ENCODE results near the gene CCDC85C.

CCDC85C gene

DNA sequence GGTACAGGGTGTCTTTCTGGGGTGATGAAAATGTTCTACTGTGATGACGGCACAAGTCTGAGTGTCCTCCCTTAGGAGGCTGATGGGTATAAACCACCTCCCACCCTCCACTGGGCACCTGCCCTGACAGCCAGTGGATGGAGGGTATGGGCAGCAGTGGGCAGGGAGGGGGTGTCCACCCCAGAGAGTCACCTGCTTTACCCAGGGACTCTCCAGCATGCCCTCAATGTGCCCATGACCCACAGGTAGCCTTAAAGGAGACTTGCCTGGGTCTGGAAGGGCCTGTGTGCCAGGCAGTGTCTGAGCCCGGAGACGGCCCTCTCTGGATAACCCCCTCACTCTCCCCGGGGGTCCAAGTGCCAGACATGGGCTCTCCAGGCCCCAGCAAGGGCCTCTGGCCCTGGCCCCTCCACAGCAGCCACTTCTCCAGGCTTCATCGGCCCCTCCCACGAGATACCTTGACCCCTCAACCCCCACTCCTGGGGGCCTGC, 84.0 kb downstream of the CCDC85C start:
- DNase-seq: no peak

DNA sequence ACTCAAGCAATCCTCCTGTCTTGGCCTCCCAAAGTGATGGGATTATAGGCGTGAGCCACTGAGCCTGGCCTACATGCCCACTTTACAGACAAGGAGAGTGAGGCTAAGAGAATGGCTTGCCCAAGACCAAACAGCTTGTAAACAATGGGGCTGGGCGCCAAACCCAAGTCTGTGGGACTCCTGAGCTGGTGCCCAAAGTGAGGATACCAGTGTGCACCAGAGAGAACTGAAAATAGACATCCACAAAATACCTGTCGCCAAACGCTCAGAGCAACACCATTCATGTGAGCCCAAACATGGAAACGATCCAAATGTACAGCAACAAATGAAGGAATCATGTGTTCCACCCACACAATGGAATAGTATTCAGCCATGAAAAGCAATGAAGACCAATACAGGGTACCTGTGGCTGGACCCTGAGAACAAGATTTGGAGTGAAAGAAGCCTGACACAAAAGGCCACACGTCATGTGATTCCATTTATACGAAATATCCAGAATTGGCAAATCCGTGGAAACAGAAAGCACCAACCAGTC, 84.6 kb downstream of the CCDC85C start:
- DNase-seq: no peak

DNA sequence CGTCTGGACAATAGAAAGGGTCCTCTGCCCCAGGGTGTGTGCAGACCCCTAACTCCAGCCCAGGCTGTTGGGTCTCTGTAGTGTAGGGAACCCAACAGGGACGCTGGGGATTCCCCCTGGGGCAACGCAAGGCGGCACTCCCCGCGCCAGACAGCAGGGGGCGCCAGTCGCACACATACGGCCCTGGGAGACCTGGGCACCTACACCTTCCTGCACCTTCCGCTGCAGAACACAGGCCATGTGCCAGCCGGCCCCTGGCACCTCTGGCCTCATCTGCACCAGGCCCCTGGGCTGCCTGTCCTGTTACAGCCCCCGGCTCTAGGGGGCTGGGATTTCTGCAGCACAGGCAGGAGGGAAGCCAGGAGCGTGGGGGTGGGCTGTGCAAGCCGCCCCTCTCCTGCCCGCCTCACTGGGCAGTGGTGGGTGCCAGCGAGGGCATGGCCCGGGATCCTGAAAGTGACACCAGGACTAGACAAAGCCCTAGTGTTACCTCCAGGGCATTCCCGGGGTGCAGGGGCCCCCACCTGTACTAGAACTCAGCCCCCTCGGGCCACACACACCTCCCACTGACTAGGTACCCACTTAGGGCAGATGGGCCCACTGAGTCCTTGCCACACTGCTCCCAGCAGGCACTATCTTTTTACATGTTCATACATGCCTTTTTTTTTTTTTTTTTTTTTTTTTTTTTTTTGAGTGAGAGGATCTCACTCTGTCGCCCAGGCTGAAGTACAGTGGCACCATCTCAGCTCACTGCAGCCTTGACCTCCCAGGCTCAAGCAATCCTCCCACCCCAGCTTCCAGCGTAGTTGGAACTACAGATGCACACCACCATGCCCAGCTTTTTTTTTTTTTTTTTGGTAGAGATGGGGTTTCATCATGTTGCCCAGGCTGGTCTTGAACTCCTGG, 85.3 kb downstream of the CCDC85C start:
- DNase-seq: peak; percentile 23 to 39

DNA sequence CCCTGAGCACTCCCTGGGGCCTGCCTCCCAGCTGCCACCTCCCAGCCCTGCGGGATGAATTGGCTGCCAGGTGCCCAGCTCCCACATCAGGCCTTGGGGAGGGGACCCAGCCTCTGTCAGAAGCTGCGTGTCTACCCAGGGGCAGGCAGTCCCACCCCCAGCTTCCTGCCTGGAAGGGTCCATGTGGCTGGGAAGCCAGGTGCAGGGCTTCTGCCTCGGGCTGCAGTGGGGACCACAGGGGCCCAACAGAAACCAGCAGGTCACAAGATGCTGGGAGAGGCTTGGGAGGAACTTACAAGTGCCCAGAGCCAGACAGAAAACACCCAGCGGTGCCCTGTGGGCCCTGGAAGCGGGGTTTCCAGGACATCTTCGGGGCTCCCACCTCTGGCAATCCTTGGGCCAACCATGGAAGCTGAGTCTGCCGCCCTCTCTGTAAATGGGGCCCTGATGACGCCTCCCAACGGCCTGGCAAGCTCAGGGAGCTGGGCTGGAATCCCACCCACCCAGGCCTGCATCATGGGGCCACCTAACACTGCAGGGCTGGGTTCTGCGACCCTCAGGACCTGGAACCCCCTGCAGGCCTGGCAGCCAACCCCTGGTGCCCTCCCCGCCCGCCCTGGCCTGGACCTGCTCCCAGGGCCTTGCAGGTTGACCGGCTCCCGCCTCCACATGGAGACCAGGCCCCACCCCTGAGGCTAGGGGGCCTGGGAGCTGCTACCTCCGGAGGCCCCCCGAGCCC, 86.2 kb downstream of the CCDC85C start:
- no peak for DNase-seq

DNA sequence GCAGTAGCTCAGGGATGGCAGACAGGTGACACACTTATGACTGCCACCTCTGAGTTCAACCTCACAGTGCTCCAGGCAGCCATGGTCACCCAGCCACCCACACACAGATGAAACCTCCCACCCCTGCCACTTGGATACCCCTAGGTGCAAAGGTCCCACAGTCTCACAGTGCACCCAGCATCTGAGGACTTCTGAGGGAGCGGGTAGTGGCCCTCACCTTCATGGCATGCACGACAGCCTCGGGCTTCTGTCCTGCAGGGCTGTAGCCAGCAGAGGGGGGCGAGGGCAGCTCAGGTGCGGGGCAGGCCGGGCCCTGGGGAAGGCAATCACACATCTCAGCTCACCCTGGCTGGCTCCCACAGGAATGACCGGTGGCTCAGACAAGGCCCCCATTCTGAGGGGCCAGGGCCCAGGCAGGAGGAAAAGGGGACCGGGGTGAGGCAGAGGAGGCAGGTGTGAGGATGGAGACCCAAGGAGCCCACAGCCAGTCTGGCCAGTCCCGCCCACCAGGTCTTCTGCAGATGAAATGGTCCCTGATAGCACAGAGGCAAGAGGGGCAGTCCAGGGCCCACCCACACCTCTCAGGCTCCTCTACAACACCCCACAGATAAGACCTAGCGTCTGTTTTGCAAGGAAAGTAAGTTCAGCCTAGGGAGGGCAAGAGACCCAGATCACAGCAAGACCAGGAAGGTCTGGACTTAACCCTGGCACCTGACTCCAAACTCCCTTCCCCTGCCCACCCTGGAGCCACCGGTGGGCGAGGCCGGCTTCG, 87.0 kb downstream of the CCDC85C start:
- DNase-seq: no peak

DNA sequence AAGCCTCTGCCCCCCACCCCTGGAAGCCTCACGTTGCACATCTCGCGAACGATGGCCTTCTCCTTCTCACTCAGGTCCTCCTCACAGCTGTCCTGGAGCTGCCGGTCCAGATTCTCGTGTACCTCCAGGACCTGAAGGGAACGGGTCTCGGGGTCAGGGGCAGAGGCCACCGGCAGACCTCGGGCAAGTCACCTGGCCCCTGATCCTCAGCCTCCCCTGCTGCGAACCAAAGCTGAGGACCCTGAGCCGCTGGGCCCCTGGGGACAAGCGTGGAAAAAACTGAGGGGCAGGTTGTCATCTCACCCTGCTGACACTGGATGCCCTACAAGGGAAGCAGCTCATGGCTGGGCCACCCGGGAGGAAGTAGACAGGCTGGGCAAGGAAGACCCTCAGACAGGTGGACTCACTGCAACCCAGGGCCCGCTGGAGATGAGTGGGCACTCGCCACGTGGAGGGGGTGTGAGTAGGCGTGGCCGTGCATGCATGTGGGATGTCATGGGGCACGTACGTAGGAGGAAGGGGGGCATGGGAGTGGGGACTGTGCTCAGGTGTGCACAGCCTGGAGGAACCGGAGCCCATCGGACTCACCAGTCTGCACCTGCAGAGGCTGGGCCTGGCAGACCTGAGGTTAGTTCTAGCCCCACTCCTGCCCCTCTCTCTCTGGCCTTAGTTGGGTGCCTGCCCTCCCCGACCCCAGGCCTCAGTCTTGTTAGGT, 87.7 kb downstream of the CCDC85C start:
- no peak for DNase-seq

DNA sequence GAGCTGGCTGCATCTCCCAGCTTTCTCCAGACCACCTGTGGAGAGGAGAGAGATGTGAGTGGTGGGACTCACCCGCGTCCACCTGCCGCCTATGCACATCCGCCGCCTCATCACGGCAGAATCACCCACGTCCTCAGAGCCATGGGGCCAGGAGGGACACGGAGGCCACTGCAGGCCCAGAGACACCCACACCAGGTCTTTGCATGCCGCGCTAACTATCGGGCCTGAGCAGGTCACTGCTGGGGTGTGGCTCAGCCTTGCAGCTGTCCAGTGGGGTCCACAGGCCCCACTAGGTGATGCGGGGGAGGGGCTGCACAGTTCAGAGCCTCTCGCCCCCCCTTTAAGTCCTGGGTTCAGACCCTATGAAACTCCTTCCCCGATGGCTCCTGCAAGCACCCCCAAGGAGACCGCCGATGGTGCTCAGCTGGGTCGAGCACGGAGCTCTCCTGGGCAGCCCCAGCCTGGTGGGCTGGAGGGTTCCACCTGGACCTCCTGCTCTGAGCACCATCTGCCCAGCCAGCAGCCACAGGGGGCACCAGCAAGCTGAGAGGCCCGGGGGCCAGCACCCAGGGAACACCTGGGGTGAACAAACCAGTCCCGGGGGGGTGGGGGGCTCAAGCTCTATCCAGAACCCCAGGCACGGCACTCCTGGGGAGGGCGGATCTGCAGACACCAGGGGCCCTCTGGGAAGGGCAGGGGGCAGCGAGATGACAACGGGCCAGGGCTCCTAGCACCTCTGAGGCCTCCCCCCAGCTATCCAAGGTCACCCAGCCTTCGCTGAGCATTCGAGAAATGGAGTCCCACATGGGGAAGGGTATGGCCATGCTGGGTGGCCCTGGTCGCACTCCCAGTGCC, 88.5 kb downstream of the CCDC85C start:
- no peak for DNase-seq

DNA sequence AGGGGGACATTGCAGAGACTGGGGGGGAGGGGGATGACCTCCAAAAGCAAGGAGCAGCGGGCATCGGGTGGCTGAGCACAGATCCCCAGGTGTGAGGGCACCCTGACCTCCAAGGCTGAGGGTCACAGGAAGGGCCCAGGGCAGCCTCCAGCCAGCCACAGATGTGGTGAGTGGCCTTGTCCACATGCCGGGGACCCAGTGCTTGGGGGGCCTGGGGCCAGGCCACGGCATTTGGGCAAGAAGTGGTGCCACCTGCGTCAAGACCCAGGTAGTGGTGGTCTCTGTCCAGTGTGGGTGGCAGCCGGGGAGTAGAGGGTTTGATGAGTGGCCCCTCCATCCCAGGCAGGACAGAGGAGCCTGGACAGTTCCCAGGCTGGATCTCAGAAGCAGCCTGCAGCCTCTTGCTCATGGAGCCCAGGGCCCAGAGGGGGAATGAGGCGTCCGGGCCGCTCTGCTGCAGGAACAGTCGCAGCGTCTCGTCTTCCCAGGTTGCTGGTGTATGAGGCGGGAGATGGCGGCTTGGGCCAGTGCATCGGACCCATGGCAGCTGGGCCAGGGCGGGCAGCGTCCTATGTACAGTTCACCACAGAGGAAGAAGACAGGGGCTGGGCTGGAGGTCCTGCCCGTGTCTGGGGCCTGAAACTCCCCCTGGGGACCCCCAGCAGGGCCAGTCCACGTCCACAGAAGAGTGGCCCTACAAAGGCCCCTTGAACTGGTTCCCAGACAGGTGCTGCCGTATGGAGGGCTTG, 89.3 kb downstream of the CCDC85C start:
- DNase-seq: no peak

DNA sequence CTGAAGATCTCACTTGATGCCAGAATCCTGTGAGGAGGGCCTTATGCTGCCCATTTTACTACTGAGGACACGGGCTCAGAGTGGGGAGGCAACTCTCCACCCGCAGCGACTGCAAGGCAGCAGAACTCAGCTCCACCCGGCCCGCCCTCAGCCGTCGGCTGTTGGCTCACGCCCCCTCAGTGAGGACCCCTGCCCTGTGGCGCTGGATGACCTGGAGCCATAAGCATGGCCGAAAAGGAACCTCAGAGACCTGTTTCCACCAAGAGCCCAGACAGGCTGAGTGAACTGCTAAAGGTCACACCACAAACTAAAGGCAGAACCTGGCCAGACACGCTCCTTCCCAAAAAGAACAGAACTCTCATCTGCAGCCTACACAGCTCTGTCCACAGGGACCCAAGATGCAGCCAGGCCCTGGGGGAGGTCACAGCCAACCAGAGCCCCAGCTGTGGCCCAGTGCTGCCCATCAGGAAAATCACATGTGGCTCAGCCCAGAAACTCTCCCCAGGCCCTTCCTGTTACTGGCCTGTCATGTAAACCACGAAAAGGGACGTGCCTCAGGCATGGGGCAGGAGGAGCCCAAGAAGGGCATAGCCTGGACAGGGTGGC, 90.0 kb downstream of the CCDC85C start:
- peak; percentile 17 to 19 for DNase-seq

DNA sequence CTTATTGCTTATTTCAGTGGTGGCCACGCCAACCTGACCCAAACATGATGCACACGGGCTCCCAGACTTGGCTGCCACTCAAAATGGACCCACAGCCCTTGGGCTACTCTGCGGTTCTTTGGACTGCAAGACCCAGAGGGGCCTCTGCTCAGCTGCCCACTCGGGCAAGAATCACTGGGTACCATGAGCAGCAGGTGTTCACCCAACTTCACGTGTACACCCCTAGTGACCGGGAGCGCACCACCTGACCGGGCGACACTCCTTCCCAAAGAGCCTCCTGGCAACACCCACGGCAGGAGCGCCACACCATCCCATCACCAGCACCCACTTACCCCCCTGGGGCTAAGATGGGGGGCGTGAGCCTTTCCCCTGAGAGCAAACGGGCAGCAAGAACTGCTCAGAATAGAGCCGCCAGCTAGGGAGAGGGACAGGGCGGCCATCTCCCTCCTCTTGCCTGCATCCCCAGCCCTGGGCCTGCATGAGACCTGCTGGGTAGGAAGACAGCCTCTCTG, 90.8 kb downstream of the CCDC85C start:
- DNase-seq: no peak

DNA sequence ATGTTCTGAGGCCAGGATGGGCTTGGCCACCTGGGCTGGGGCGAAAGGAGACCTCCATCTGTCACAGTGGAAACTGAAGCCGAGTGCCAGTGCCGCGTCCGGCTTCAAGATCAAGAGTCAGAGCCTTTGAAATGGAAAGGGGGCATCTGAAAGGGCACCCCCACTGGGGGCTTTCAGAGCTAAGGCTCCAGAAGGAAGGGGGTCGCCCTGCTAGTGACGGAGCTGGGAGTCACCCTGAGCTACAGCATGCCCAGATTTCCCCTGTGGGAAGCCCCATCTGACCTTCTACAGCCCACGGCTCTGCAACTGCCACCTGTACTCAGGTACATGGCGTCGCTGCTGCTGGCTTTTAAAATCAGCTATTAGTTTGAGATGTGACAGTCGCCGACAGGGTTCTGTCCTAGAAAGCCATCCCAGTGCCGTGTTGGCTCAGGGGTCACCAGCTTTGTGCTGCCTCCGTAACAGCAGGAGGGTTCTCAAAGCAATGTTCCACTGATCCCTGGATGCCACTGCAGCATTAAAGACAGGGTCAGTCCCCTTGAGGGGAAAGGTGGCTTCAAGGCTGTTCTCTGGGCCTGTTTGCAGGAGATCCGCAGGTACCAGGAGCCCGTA, 91.3 kb downstream of the CCDC85C start:
- DNase-seq: no peak

DNA sequence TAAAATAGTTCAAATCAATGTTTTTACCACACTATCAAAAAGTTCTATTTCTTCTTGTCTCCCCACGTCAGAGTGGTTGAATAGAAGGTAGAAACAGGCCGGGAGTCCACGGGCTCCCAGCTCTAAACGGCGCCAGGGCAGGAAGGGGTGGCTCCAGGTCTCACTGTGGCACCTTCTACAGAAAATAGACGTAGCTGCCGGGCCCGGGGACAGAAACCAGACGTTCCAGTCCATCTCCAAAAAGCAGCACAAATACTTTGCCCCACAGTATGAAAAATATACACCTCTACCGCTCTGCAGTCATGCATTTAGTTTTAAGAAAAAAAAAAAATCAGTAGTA, 91.9 kb downstream of the CCDC85C start:
- no peak for DNase-seq

DNA sequence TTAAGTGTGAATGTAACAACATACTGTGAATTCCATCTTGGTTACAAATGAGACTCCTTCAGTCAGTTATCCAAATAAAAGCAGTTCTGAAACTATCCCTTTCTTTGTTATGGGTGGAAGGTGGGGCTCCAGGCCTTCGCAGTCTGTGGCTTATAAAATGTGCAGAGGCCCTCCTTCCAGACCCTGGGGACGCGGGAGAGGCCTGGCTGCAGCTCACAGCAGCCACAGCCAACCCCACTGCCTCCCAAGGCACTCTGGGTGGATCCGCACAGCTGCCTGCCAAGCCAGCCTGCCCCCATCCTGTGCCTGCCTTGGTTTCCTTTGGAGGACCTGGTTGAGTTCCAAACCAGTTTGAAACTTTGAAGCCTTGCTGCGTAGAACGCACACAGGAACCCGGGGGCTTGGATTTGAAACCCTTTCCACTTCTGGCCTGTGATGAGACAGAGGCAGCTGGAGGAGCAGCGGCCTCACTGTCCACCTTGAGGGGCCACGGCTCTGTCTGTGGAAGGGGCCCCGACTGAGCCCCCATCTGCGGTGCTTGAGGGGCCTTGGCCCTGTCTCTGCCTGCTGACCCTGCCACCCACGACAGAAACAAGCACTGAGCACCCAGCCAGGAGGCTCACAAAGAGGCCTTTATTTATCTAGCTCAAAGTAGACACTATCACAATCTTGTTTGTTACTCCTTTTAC, 92.4 kb downstream of the CCDC85C start:
- DNase-seq: no peak

DNA sequence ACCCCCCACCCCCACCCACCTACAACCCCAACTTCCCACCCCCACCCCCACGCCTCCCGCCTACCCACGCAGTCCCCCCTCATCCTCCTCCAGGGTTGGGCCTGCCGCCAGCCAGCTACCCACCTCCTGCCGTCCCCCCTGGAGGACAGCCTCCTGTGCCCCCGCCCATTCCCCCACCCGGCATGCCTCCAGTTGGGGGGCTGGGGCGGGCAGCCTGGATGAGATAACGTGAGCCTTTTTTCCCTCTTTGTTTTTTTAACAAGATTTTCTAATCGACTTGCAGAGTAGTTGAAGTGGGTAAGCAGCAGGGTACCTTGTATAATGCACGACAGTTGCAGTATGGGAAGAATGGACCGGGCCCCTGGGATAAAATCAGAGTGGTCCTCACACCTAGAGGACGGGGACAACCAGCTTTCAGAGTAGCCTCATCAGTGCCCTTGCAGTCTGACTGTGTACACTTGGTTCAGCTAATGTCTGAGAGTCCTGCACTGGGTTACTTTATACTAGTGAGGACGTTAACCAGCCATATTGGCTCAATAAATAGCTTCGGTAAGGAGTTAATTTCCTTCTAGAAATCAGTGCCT, 93.4 kb downstream of the CCDC85C start:
- DNase-seq: no peak

DNA sequence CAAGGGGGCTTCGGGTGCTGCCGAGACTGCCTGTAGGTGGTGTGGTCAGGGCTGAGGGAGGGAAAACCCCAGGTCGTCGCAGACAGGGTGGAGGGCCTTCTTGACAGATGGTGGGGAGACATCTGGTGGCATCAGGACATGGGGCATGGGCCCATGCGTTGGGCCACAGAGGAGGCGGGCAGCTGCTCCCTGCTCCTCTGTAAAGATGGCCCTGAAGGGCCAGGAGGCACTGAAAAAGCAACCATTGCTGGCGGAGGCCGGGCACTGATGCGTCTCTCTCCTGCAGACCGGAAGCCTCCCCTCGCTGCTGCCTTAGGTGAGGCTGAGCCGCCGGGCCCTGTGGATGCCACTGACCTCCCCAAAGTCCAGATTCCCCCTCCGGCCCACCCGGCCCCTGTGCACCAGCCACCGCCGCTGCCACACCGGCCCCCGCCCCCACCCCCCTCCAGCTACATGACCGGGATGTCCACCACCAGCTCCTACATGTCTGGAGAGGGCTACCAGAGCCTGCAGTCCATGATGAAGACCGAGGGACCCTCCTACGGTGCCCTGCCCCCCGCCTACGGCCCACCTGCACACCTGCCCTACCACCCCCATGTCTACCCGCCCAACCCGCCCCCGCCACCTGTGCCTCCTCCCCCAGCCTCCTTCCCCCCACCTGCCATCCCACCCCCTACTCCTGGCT, 94.0 kb downstream of the CCDC85C start:
- no peak for DNase-seq

DNA sequence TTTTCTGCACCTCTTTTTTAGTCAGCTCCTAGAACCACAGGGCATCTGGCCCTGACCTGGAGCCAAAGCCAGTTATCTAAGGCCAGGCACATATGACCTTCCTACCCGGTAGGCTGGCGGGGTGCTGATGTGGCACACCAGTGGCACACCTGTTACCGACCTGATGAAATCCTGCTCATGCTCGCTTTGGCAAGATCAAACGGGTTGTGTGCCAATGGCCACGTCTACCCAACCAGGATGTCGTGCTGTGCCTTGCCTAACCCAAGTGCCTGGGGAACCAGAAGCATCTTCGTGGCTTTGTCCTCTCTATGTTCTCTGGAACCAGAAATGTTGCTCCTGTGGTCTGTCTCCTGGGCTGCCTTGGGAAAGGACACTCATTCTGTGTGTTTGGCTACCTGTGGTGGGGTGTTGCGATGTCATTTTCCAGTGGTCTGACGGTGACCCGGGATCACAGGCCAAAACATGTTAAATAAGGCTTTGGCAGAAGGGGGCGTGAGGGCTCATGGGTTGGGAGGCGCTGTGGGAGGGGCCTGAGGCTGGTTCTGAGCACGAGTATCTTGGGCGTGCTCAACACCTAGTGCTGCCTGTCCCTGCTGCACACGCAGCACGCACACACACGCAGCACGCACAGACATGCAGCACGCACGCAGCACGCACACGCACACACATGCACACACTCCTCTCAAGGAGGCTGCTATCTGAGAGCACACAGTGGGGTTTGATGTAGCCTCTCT, 94.9 kb downstream of the CCDC85C start:
- DNase-seq: no peak

Measured in AML-193 (cell line).